ENCODE measurements around the gene RAB3A. TPM values are rescaled to one million over a fixed set of nuclear protein-coding genes. Genes with fewer than 3 reads are reported as not detected.

Gene RAB3A
- total RNA-seq, 1 experiment from 2014 or later = 1.0 TPM

- ChIA-PET POLR2A (no interaction called here), CTCF (no interaction called here)
- in situ Hi-C loops (cut with HindIII; ENCODE audit: low pct_unique_long_range_greater_than_20kb, low sequenced_read_pairs) (no loop called here), intact Hi-C loops (cut with micrococcal nuclease; ENCODE audit: unreplicated experiment) (no loop called here)
- DNase-seq (ENCODE audit: low read depth, low spot score) = no peak
- Histone ChIP-seq H3K9me3 (ENCODE audit: control insufficient read depth, insufficient read depth, low read depth, low read length) (no peaks in the 10 kb centered on the region), H3K27me3 (ENCODE audit: control insufficient read depth, insufficient read depth, low read length) (no peaks in the 10 kb centered on the region), H3K4me1 (ENCODE audit: control insufficient read depth, insufficient read depth, low read length) (no peaks in the 10 kb centered on the region), H3K36me3 (ENCODE audit: control insufficient read depth, insufficient read depth, low read length) (no peaks in the 10 kb centered on the region), H3K4me3 (ENCODE audit: low read depth in 2 of 2, low read length in 2 of 2) (no peak overlapping the region), H3K27ac (ENCODE audit: low read length) (no peak overlapping the region)
- no TSS peak for BruUV-seq (replicated peaks)
- TF ChIP-seq CTCF (IDR thresholded peaks at IDR 0.05) (no peak), REST (IDR thresholded peaks at IDR 0.05; ENCODE audit: insufficient read depth in 1 of 2, low read depth in 2 of 2, low read length in 1 of 2) (no peak), SIN3A (IDR thresholded peaks at IDR 0.05; ENCODE audit: borderline replicate concordance, insufficient read depth, low read depth, low read length) (no peak), POLR2AphosphoS5 (IDR thresholded peaks at IDR 0.05; ENCODE audit: low read depth, low read length) (no peak), TCF7L2 (IDR thresholded peaks at IDR 0.05; ENCODE audit: low read depth, low read length) (no peak)
- ATAC-seq = no peak
Observed at GRCh38 chr19:18218159-18218558, 14.3 kb upstream of the RAB3A start.

DNA sequence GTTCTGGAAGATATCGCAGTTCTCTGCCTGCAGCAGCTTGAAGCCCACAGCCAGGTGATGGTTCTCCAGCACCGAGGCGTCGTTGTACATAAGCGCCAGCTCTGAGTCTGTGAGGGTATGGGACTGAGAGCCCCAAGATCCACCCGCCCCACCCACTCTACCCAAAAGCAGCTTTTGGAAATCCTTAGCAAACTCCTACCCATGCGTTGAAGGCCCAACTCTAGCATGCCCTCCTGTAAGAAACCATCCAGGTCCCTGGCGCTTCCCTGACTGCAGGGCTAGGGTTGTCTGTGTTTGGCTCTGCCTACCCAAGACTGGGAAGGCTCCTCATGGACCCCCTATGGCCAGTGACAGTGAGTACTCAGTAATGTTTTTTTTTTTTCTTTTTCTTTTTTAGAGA lies 12.9 kb upstream of the RAB3A start:
- ChIA-PET CTCF (no interaction called here), POLR2A (no interaction called here)
- ATAC-seq (no peak), DNase-seq (ENCODE audit: low read depth, low spot score) (no peak)
- Histone ChIP-seq H3K36me3 (ENCODE audit: control insufficient read depth, insufficient read depth, low read length) (no peaks in the 10 kb centered on the region), H3K27me3 (ENCODE audit: control insufficient read depth, insufficient read depth, low read length) (no peaks in the 10 kb centered on the region), H3K4me1 (ENCODE audit: control insufficient read depth, insufficient read depth, low read length) (no peaks in the 10 kb centered on the region), H3K27ac (ENCODE audit: low read length) (no peak overlapping the region), H3K9me3 (ENCODE audit: control insufficient read depth, insufficient read depth, low read depth, low read length) (no peaks in the 10 kb centered on the region), H3K4me3 (ENCODE audit: low read depth in 2 of 2, low read length in 2 of 2) (no peak overlapping the region)
- in situ Hi-C loops (cut with HindIII; ENCODE audit: low pct_unique_long_range_greater_than_20kb, low sequenced_read_pairs) (no loop called here), intact Hi-C loops (cut with micrococcal nuclease; ENCODE audit: unreplicated experiment) (no loop called here)
- no peak for TF ChIP-seq REST (IDR thresholded peaks at IDR 0.05; ENCODE audit: insufficient read depth in 1 of 2, low read depth in 2 of 2, low read length in 1 of 2)
- no peak for TF ChIP-seq SIN3A (IDR thresholded peaks at IDR 0.05; ENCODE audit: borderline replicate concordance, insufficient read depth, low read depth, low read length)
- no peak for TF ChIP-seq CTCF (IDR thresholded peaks at IDR 0.05)
- no peak for TF ChIP-seq POLR2AphosphoS5 (IDR thresholded peaks at IDR 0.05; ENCODE audit: low read depth, low read length)
- TF ChIP-seq TCF7L2 (IDR thresholded peaks at IDR 0.05; ENCODE audit: low read depth, low read length) = no peak
- BruUV-seq (replicated peaks) = no TSS peak

Measured in Panc1 (cell line).